Body of pancreas (tissue), 4 donors: ENCODE measurements around the gene EDN1. TPM values are rescaled to one million over a fixed set of nuclear protein-coding genes. Genes with fewer than 3 reads are reported as not detected.
A peak's percentile ranks its signal among the peaks of the same experiment; 100 is the strongest.

ENCODE experiments used
- ATAC-seq: fragments of 150-250 bp; one replicate; pipeline ENCODE4 v1.9.1; 2016
- DNase-seq, 4 donors: peaks; one replicate each; pipeline ENCODE4 v3.0.0-alpha.2; 2019
- H3K27ac ChIP-seq, 4 donors: fragments of 200-600 bp; sonication (generic); 1 replicate in 3 of 4; 2 replicates in 1 of 4; pipeline versions ENCODE4 v1.5.1 to v1.6.1; 2016 to 2019; ENCODE audit warnings: mild to moderate bottlenecking in 1 of 4, mixed read lengths in 1 of 4, moderate library complexity in 1 of 4
- H3K27me3 ChIP-seq, 2 donors: fragments of 200-600 bp; sonication (generic); one replicate each; pipeline ENCODE4 v1.6.0; 2016; ENCODE audit warnings: mild to moderate bottlenecking in 1 of 2
- H3K36me3 ChIP-seq, 2 donors: fragments of 200-600 bp; sonication (generic); replicated peaks in 1 of 2; 2 replicates each; pipeline ENCODE4 v1.5.1; 2016; ENCODE audit warnings: low read depth in 2 of 2; ENCODE audit not compliant: insufficient read depth in 1 of 2
- H3K4me1 ChIP-seq: fragments of 200-600 bp; sonication (generic); one replicate; pipeline ENCODE4 v1.6.0; 2016
- H3K4me3 ChIP-seq, 2 donors: fragments of 200-600 bp; sonication (generic); 1 replicate in 1 of 2; 2 replicates in 1 of 2; pipeline ENCODE4 v1.5.1; 2016 to 2019
- H3K9me3 ChIP-seq, 3 donors: fragments of 200-600 bp; sonication (generic); 1 replicate in 2 of 3; 2 replicates in 1 of 3; pipeline ENCODE4 v1.5.1; 2016
- CTCF ChIP-seq, 7 experiments: fragments of 450-650 bp in 4 of 7; fragments of 200-600 bp in 3 of 7; sonication (generic) in 3 of 7; IDR thresholded peaks; one replicate each; pipeline ENCODE4 v1.5.1; 2016 to 2019; ENCODE audit warnings: antibody characterized with exemption in 7 of 7
- POLR2A ChIP-seq, 3 donors: fragments of 450-650 bp; IDR thresholded peaks; one replicate each; pipeline ENCODE4 v1.6.1; 2016; ENCODE audit warnings: antibody characterized with exemption in 3 of 3, mild to moderate bottlenecking in 2 of 3
- WGBS, 2 donors: methylation state at CpG; one replicate each; pipeline ENCODE4 v1.1.5; 2017; 5-methylcytosine and 5-hydroxymethylcytosine counted together
- intact Hi-C: fragments of 100-400 bp; cut with DNase I; formaldehyde crosslinking; loops from one replicate; pipeline ENCODE4 v1.15.1; 2023
- small RNA-seq: library from RNA; depleted of rRNA; stranded (forward); fragments of <200 nt; gene quantifications from one replicate; pipeline ENCODE3, GENCODE V24; 2016
- total RNA-seq, 2 donors: library from RNA; depleted of rRNA; stranded (reverse); fragments of >200 nt; gene quantifications; one replicate each; pipeline ENCODE4 v1.1.0, GENCODE V29; 2016

EDN1 gene
- total RNA-seq, 2 donors from 2014 or later = 0.66 to 19.7 TPM

GRCh38 chr6:12344961-12345693 is 55.0 kb downstream of the EDN1 start:
- peak; percentile 41 to 70 (median 57) for DNase-seq
- 48 to 55% methylated on average over 6 of the region's 6 CpGs for WGBS, 2 donors
- Histone ChIP-seq H3K36me3 (no peaks in the 10 kb centered on the region), H3K27ac (peak overlapping the region; percentile 82 to 93 (median 89)), H3K4me3 (no peak overlapping the region), H3K27me3 (no peaks in the 10 kb centered on the region), H3K9me3 (no peaks in the 10 kb centered on the region), H3K4me1 (peaks cover 69% of the 10 kb centered on the region)
- TF ChIP-seq POLR2A (IDR thresholded peaks at IDR 0.05) (no peak), CTCF (IDR thresholded peaks at IDR 0.05) (no peak)
- intact Hi-C loops = no loop called here
- ATAC-seq = peak; percentile 51

GRCh38 chr6:12345694-12346058 is 55.5 kb downstream of the EDN1 start:
- 82 to 90% methylated on average over 5 of the region's 5 CpGs for WGBS, 2 donors
- Histone ChIP-seq H3K36me3 (no peaks in the 10 kb centered on the region), H3K9me3 (no peaks in the 10 kb centered on the region), H3K4me3 (no peak overlapping the region), H3K4me1 (peaks cover 64% of the 10 kb centered on the region), H3K27ac (peak overlapping the region in 3 of 4 donors; percentile 82 to 93 (median 90)), H3K27me3 (no peaks in the 10 kb centered on the region)
- no peak for DNase-seq
- no peak for TF ChIP-seq POLR2A (IDR thresholded peaks at IDR 0.05)
- no peak for TF ChIP-seq CTCF (IDR thresholded peaks at IDR 0.05)
- no peak for ATAC-seq
- intact Hi-C loops = no loop called here

Small RNA genes lying within 50 kb of the gene (small RNA-seq; reads per million reads assigned to genes)
- not detected for gene SUMO2P12
